ENCODE measurements around the gene SOX8.

GRCh38 chr16:993731-994130 is 12.2 kb downstream of the SOX8 start:
- no peak for TF ChIP-seq POLR2AphosphoS5 (IDR thresholded peaks at IDR 0.05; ENCODE audit: low read depth)
- no peak for TF ChIP-seq CTCF (conservative IDR thresholded peaks at IDR 0.05; ENCODE audit: low read depth in 2 of 2)
- TF ChIP-seq EZH2phosphoT487 (IDR thresholded peaks at IDR 0.05; ENCODE audit: unreplicated experiment), result no peak
- TF ChIP-seq EZH2 (IDR thresholded peaks at IDR 0.05; ENCODE audit: low read depth, unreplicated experiment), result no peak
- no peak for TF ChIP-seq REST (IDR thresholded peaks at IDR 0.05; ENCODE audit: unreplicated experiment)
- no peak for TF ChIP-seq JUNB (IDR thresholded peaks at IDR 0.05; ENCODE audit: unreplicated experiment)
- TF ChIP-seq CREB1 (CRISPR knock-in tag; IDR thresholded peaks at IDR 0.05; ENCODE audit: low read depth), result no peak
- TF ChIP-seq STAT1 (IDR thresholded peaks at IDR 0.05; ENCODE audit: unreplicated experiment), result no peak
- no peak for TF ChIP-seq ETS1 (IDR thresholded peaks at IDR 0.05)
- TF ChIP-seq ZNF114 (CRISPR knock-in tag; IDR thresholded peaks at IDR 0.05), result no peak
- no peak for TF ChIP-seq NANOG (IDR thresholded peaks at IDR 0.05; ENCODE audit: borderline replicate concordance)
- no peak for TF ChIP-seq ZNF462 (CRISPR knock-in tag; IDR thresholded peaks at IDR 0.05)
- TF ChIP-seq ZNF331 (CRISPR knock-in tag; IDR thresholded peaks at IDR 0.05; ENCODE audit: low read depth), result no peak
